ENCODE measurements around the gene GSG1L.
"Not testable (repeated sequence)": the region's sequence is repeated elsewhere in the genome, so short reads cannot be mapped to it uniquely, and the experiment has no call there.

GSG1L gene

DNA sequence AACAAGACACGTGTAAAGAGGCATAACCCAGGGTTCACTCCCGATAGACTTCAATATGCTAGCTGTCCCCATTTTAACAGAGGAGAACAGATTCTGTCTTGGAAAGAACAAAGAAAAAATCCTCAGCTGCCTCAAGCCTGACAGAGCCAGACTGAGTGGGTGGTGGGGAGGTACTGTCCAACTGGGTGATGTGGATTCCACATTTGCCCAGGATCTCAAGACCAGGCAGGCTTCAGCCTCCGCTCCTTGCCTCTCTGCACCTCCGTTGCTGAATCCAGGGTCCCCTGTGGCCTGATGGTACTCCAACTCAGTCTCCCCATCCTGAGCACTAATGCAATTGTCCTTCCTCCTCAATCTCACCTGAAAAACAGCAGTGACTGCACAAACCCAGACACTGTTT, 163.8 kb downstream of the GSG1L start:
- no peak for DNase-seq (ENCODE audit: low read depth)

GRCh38 chr16:27894386-27894785, 169.1 kb downstream of the GSG1L start:
- no peak for DNase-seq (ENCODE audit: low read depth)

GRCh38 chr16:27892879-27893278, 170.6 kb downstream of the GSG1L start:
- DNase-seq (ENCODE audit: low read depth): peak; percentile 5

DNA sequence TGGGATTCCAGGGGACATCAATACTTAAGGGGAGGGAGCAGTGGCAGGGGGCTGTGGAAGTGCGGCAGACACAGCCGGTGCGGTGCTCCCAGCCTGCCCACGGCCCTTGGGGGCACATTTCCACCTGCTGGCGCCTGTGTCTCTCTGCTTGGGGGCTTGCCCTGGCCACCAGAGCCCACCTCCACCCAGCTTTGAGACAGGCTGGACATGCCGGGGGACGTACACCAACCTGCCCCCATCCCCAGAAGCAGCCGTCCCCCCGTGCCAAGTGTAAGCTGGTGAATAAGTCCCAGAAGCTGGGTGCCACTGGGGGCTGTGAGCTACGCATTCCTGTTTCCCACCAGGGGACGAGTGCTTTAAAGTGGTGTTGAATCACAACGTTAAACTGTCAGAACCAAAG, 172.6 kb downstream of the GSG1L start:
- no peak for DNase-seq (ENCODE audit: low read depth)

- DNase-seq (ENCODE audit: low read depth): no peak
Measured at GRCh38 chr16:27890006-27890405, 173.5 kb downstream of the GSG1L start.

GRCh38 chr16:27883576-27883975, 179.9 kb downstream of the GSG1L start:
- DNase-seq (ENCODE audit: low read depth): no peak

- DNase-seq (ENCODE audit: low read depth): no peak
Measured at GRCh38 chr16:27880287-27880686, 183.2 kb downstream of the GSG1L start.

GRCh38 chr16:27879601-27880247, 183.8 kb downstream of the GSG1L start:
- DNase-seq (ENCODE audit: low read depth): no peak

- not testable (repeated sequence) for DNase-seq (ENCODE audit: low read depth)
Measured at GRCh38 chr16:27872627-27873026, 190.9 kb downstream of the GSG1L start.

DNA sequence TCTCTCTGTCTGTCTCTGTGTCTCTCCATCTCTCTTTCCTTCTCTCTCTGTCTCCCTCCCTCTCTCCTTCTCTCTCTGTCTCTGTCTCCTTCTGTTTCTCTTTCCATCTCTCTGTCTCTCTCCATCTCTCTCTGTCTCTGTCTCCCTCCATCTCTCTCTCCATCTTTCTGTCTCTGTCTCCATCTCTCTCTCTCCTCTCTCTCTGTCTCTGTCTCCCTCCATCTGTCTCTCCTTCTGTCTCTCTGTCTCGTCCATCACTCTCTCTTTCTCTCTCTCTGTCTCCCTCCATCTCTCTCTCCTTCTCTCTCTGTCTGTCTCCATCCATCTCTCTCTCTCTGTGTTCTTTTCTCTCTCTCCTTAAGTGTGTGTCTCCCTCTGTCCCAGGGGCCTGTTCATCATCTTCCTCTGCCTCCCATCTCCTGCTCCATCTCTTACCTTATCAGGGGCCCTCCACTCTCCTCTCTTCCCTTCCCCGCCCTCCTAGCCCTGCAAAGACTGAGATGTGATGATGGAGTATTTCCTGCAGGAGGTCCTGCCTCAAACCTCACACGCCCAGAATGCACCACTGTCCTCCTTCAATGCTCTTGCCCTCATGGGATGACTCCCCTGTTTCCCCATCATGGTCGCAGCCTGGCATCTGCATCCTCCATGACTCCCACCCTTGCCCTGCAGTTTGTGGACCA, 193.3 kb downstream of the GSG1L start:
- no peak for DNase-seq (ENCODE audit: low read depth)

DNA sequence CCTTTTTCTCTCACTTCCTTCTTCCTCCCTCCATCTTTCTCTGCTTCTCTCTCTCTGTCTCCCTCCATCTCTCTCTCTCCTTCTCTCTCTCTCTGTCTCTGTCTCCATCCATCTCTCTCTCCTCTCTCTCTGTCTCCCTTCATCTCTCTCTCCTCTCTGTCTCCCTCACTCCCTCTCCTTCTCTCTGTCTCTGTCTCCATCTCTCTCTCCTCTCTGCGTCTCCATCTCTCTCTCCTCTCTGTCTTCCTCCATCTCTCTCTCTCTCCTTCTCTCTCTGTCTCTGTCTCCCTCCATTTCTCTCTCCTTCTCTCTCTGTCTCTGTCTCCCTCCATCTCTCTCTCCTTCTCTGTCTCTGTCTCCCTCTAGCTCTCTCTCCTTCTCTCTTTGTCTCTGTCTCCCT, 194.1 kb downstream of the GSG1L start:
- DNase-seq (ENCODE audit: low read depth): no peak

DNA sequence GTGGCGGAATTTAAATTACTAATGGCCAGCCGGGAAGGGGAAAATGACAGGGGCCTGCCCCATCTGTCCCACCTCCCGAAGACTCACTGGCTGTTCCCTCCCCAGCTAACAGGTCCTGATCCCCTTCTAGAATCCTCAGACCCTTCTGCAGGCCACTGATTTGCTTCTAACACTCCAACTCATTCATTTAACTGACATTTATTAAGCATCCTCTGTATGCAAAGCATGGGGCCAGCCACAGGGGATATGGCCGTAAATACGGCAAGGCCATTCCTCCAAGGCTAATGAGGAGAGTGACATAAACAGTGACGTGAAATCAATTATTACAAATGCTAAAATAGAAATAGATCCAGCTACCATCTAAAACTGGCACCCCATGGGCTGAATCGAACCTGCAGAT, 195.3 kb downstream of the GSG1L start:
- no peak for DNase-seq (ENCODE audit: low read depth)

DNA sequence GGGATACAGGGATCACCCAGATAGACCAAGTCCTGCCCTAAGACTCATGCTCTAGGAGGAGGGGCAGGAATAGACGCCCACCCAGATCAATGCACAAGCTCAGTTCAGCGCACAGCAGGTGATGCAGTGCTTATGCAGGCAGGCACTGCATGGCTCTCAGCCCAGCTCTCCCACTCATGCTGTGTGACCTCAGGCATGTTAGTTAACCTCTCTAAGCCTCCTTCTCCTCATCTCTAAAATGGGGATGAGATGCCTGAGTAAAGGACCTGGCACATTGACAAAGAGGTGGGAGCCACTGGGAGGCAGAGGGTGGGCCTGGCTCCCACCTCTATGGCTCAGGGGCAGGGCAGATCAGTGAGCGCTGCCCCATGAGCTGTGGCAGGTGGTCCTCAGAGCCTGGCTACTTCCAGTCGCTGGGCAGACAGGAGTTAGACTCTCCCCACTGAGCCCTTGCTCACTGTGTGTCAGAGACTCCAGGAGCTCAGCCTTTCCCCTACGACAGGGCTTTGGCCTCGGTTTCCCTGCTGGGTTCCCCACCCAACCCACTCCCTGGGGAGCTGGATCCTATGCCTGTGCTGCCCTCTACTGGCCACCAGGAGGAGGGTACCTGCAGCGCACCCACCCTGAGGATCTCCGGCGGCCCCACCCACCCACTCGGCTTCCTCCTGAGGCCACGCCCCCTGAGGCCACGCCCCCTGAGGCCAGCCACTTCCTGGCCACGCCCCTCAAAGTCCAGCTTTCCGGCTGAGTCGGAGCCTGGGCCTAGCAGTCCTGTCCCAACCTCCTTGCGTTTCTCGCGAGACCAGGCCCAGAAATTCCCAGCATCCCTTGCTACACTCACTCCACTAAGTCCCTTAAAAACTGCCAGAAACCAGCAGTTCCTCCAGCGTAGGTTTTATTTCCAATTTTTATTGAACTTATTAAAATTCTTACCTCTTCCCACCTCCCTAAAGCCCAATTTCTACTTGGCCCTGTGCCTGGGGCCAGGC, 196.1 kb downstream of the GSG1L start:
- DNase-seq (ENCODE audit: low read depth): peak; percentile 81

DNA sequence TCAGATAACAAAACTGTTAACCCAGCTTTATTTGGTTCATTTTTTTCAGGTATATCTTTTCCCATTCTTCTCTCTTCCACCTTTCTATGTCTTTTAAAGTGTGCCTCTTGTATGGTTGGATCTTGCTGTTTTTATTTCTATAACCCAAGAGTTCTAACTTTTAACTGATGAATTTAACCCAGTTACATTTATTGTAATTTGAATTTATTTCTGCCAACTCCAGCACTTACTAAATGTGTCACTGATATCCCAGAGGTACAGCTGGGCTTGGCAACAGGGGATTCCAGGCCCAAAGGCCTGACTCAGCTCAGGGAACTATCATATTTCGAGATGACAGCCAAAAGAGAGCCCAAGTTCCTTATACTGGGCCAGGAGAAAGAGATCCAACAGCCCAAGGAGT, 200.1 kb downstream of the GSG1L start:
- DNase-seq (ENCODE audit: low read depth): no peak

DNA sequence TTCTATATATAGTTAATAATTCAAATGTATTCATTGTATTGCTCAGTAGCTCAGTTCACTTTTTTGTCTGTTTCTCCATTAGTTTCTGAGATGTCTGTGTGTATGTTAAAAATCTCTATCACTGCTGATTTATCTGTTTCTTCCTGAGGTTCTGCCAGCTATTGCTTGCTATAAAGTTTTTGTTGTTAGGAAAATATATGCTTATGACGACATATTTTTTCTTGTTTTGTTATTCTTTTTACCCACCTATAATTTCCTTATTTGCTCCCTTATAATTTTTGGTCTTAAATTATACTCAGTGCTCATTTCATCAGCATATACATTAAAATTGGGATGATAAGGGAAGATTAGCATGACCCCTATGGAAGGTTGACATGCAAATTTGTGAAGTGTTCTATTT, 200.6 kb downstream of the GSG1L start:
- no peak for DNase-seq (ENCODE audit: low read depth)

GRCh38 chr16:27860091-27860490, 203.4 kb downstream of the GSG1L start:
- DNase-seq (ENCODE audit: low read depth): no peak

DNA sequence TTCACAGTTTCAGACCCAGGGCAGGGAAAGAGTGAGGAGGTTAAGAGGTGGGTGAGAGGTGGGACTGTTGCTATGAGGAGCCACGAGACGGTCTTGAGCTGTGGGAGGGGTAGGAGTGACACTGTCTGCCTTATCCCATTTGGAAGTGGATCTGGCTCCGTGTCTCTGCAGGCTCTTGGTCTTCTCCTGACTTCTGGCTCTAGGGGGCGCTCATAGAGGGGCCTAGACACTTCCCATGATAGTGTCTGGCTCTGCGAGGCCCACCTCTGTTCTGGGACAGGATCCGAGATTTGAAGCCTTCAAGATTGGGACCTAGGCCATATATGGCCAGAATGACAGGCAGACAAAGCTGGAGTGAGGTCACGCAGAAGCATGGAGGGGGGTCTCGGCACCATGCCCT, 204.5 kb downstream of the GSG1L start:
- DNase-seq (ENCODE audit: low read depth): no peak

- DNase-seq (ENCODE audit: low read depth): no peak
Measured at GRCh38 chr16:27853651-27854050, 209.9 kb downstream of the GSG1L start.

- DNase-seq (ENCODE audit: low read depth): no peak
Measured at GRCh38 chr16:27853101-27853500, 210.4 kb downstream of the GSG1L start.

DNA sequence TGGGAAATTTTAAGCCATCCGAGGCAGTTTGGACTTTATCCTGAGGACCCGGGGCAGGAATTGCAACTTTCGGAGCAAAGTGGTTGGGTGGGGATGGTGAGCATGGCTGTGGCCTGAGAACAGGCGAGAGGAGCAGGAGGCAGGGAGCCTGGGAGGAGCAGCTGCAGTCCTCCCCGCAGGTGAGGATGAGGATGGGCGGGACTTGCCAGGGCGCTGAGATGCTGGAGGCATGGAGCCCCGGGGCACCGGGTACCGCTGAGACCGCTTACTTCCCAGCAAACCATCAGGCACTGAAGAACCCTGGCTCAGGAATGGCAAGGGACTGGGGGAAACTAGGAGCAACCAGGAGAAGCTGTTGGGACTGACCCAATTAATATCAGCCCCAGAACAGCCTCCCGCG, 210.8 kb downstream of the GSG1L start:
- DNase-seq (ENCODE audit: low read depth): no peak

GRCh38 chr16:27852116-27852515, 211.4 kb downstream of the GSG1L start:
- no peak for DNase-seq (ENCODE audit: low read depth)

- no peak for DNase-seq (ENCODE audit: low read depth)
Measured at GRCh38 chr16:27851586-27851985, 211.9 kb downstream of the GSG1L start.

DNA sequence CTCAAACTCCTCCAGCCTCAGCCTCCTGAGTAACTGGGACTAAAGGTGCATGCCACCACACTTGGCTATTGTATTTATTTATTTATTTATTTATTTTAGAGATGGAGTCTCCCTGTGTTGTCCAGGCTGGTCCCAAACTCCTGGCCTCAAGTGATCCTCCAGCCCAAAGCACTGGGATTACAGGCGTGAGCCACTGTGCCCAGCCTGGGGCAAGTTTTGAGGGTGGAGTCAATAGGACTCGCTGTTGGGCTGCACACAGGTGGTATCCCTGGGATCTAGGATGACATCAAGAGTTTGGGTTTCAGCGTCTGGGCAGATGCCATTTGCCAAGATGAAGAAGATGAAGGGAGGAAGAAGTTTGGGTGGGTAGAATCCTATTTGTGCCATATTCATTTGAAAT, 213.9 kb downstream of the GSG1L start:
- DNase-seq (ENCODE audit: low read depth): no peak

Data from iris pigment epithelial cell (primary cell).